GM21390 (cell line): Measurements from ENCODE around the gene ATE1.
"Not testable (repeated sequence)": the region's sequence is repeated elsewhere in the genome, so short reads cannot be mapped to it uniquely, and the experiment has no call there.

Source experiments
- ATAC-seq: cut with Tn5 transposase; IDR thresholded peaks from one replicate; pipeline ENCODE4 v1.9.1; 2021; ENCODE audit not compliant: unreplicated experiment

ATE1 gene

GRCh38 chr10:121792198-121792597 lies 135.6 kb downstream of the ATE1 start:
- no peak for ATAC-seq

- ATAC-seq, result no peak
Measured at GRCh38 chr10:121791761-121792160, 136.1 kb downstream of the ATE1 start.

- ATAC-seq, result no peak
Measured at GRCh38 chr10:121788717-121789116, 139.1 kb downstream of the ATE1 start.

- no peak for ATAC-seq
Measured at GRCh38 chr10:121788115-121788514, 139.7 kb downstream of the ATE1 start.

- no peak for ATAC-seq
Measured at GRCh38 chr10:121787169-121787568, 140.7 kb downstream of the ATE1 start.

GRCh38 chr10:121783782-121784372 lies 144.0 kb downstream of the ATE1 start:
- no peak for ATAC-seq

- ATAC-seq, result no peak
Measured at GRCh38 chr10:121781101-121781500, 146.7 kb downstream of the ATE1 start.

GRCh38 chr10:121774813-121775212 lies 153.0 kb downstream of the ATE1 start:
- no peak for ATAC-seq

- no peak for ATAC-seq
Measured at GRCh38 chr10:121774404-121774803, 153.4 kb downstream of the ATE1 start.

GRCh38 chr10:121772884-121773283 lies 154.9 kb downstream of the ATE1 start:
- no peak for ATAC-seq

GRCh38 chr10:121772406-121772805 lies 155.4 kb downstream of the ATE1 start:
- no peak for ATAC-seq

- no peak for ATAC-seq
Measured at GRCh38 chr10:121771966-121772365, 155.9 kb downstream of the ATE1 start.

GRCh38 chr10:121766426-121766825 lies 161.4 kb downstream of the ATE1 start:
- ATAC-seq, result no peak

GRCh38 chr10:121765204-121765603 lies 162.6 kb downstream of the ATE1 start:
- ATAC-seq, result no peak

- ATAC-seq, result no peak
Measured at GRCh38 chr10:121764233-121764942, 163.4 kb downstream of the ATE1 start.

- not testable (repeated sequence) for ATAC-seq
Measured at GRCh38 chr10:121757241-121757640, 170.6 kb downstream of the ATE1 start.

- ATAC-seq, result not testable (repeated sequence)
Measured at GRCh38 chr10:121755496-121755895, 172.3 kb downstream of the ATE1 start.

- no peak for ATAC-seq
Measured at GRCh38 chr10:121754666-121755065, 173.2 kb downstream of the ATE1 start.

- ATAC-seq, result peak; percentile 95
Measured at GRCh38 chr10:121753726-121754476, 173.9 kb downstream of the ATE1 start.

GRCh38 chr10:121751191-121751760 lies 176.6 kb downstream of the ATE1 start:
- ATAC-seq, result no peak

- ATAC-seq, result no peak
Measured at GRCh38 chr10:121747163-121747775, 180.6 kb downstream of the ATE1 start.
